PC-9 (cell line): Measurements from ENCODE around the gene GPR135. TPM values are rescaled to one million over a fixed set of nuclear protein-coding genes. Genes with fewer than 3 reads are reported as not detected.

Source experiments
- BruUV-seq: library from RNA; stranded (reverse); fragments of 400-500 nt; replicated peaks from 2 replicates; lab custom pipeline; 2021; lab: Mats Ljungman, UMichigan
- CTCF ChIA-PET: fragments of 300-600 bp; sonication (Branson Sonifier 250); formaldehyde crosslinking; loops from one replicate; lab custom pipeline; 2022; ENCODE audit warnings: antibody characterized with exemption; lab: Charles Lee
- POLR2A ChIA-PET: fragments of 300-600 bp; sonication (Branson Sonifier 250); formaldehyde crosslinking; loops from one replicate; lab custom pipeline; 2022; ENCODE audit warnings: antibody characterized with exemption; ENCODE audit not compliant: unreplicated experiment; lab: Charles Lee
- DNase-seq, 2 experiments: peaks; one replicate each; pipeline versions ENCODE4 v3.0.0 to v3.0.0-alpha.2; 2015 to 2022; ENCODE audit warnings: mixed read lengths in 1 of 2
- H2AFZ ChIP-seq: fragments of 200-600 bp; sonication (generic); 2 replicates; pipeline ENCODE4 v1.8.1; 2017; ENCODE audit warnings: antibody characterized with exemption
- H3F3A ChIP-seq: fragments of 200-600 bp; sonication (generic); 2 replicates; pipeline ENCODE4 v1.8.1; 2017; ENCODE audit warnings: antibody characterized with exemption, mild to moderate bottlenecking, low read depth; ENCODE audit not compliant: insufficient read depth
- H3K27ac ChIP-seq: fragments of 200-600 bp; sonication (generic); 2 replicates; pipeline ENCODE4 v1.6.1; 2016; ENCODE audit warnings: mixed run types
- H3K27me3 ChIP-seq: fragments of 200-600 bp; sonication (generic); 2 replicates; pipeline ENCODE4 v1.6.1; 2016; ENCODE audit warnings: low read depth, mixed run types; ENCODE audit not compliant: insufficient read depth
- H3K36me3 ChIP-seq: fragments of 200-600 bp; sonication (generic); 2 replicates; pipeline ENCODE4 v1.6.1; 2016; ENCODE audit warnings: low read depth, mixed run types
- H3K4me1 ChIP-seq: fragments of 200-600 bp; sonication (generic); replicated peaks from 2 replicates; pipeline ENCODE4 v1.6.1; 2016; ENCODE audit warnings: mixed run types; ENCODE audit not compliant: insufficient read depth
- H3K4me2 ChIP-seq: fragments of 200-600 bp; sonication (generic); 2 replicates; pipeline ENCODE4 v1.6.1; 2017; ENCODE audit warnings: mixed run types
- H3K4me3 ChIP-seq: fragments of 200-600 bp; sonication (generic); 2 replicates; pipeline ENCODE4 v1.6.1; 2016; ENCODE audit warnings: mixed run types
- H3K79me2 ChIP-seq: fragments of 200-600 bp; sonication (generic); 2 replicates; pipeline ENCODE4 v1.6.1; 2017; ENCODE audit warnings: low read depth, mixed run types
- H3K9me2 ChIP-seq: fragments of 200-600 bp; sonication (generic); 2 replicates; pipeline ENCODE4 v1.8.1; 2017; ENCODE audit warnings: mild to moderate bottlenecking; ENCODE audit not compliant: insufficient read depth
- H3K9me3 ChIP-seq: fragments of 200-600 bp; sonication (generic); 2 replicates; pipeline ENCODE4 v1.8.1; 2016; ENCODE audit warnings: low read depth; ENCODE audit not compliant: insufficient read depth
- H4K20me1 ChIP-seq: fragments of 200-600 bp; sonication (generic); 2 replicates; pipeline ENCODE4 v1.8.1; 2017; ENCODE audit not compliant: insufficient read depth
- CTCF ChIP-seq: fragments of 200-600 bp; sonication (generic); conservative IDR thresholded peaks from 2 replicates; pipeline ENCODE4 v1.6.1; 2017; ENCODE audit warnings: mixed run types, antibody characterized with exemption, mild to moderate bottlenecking, moderate library complexity
- EZH2 ChIP-seq: fragments of 200-600 bp; sonication (generic); IDR thresholded peaks from 2 replicates; pipeline ENCODE4 v1.8.0; 2017; ENCODE audit warnings: antibody characterized with exemption, low read depth
- intact Hi-C: fragments of 100-400 bp; cut with micrococcal nuclease; formaldehyde crosslinking; loops from one replicate; pipeline ENCODE4 v1.10.0; 2022; ENCODE audit not compliant: unreplicated experiment
- total RNA-seq: library from RNA; stranded (reverse); gene quantifications from 2 replicates; pipeline ENCODE4 v1.2.3, GENCODE V29; 2021

The GPR135 gene
- total RNA-seq, 1 experiment from 2014 or later = 15.2 TPM

- no peaks in the 10 kb centered on the region for H3K9me3 ChIP-seq
- no peak for DNase-seq
- H4K20me1 ChIP-seq = no peaks in the 10 kb centered on the region
- POLR2A ChIA-PET = no interaction called here
- H3K79me2 ChIP-seq = no peaks in the 10 kb centered on the region
- BruUV-seq = no TSS peak
- H3K27ac ChIP-seq = no peak overlapping the region
- no peaks in the 10 kb centered on the region for H3K36me3 ChIP-seq
- no peaks in the 10 kb centered on the region for H3F3A ChIP-seq
- H3K9me2 ChIP-seq = no peaks in the 10 kb centered on the region
- CTCF ChIA-PET = interaction anchor here (0.7 kb wide), 1 partner anchor 24 kb away, joined by 4 read pairs; no protein-coding TSS in a partner anchor
- H3K27me3 ChIP-seq = no peaks in the 10 kb centered on the region
- no peak overlapping the region for H3K4me2 ChIP-seq
- no peak overlapping the region for H3K4me3 ChIP-seq
- intact Hi-C loops = loop anchor here (1.0 to 5.0 kb wide), 2 partner anchors 55 to 295 kb away; no protein-coding TSS in a partner anchor
- no peaks in the 10 kb centered on the region for H3K4me1 ChIP-seq
- TF ChIP-seq EZH2 (no peak), CTCF (no peak; the same call in 1 of the 2 replicates)
- no peak overlapping the region for H2AFZ ChIP-seq
Measured at GRCh38 chr14:59422069-59422881, 42.9 kb downstream of the GPR135 start.

- no peaks in the 10 kb centered on the region for H3K27me3 ChIP-seq
- no peaks in the 10 kb centered on the region for H4K20me1 ChIP-seq
- no peaks in the 10 kb centered on the region for H3F3A ChIP-seq
- no peak overlapping the region for H3K4me3 ChIP-seq
- DNase-seq = no peak
- no peak overlapping the region for H3K4me2 ChIP-seq
- H2AFZ ChIP-seq = no peak overlapping the region
- ChIA-PET CTCF (no interaction called here), POLR2A (interaction anchor here (0.5 to 0.7 kb wide), 2 partner anchors 9 to 77 kb away, joined by 4 to 5 read pairs; no protein-coding TSS in a partner anchor)
- intact Hi-C loops = no loop called here
- H3K36me3 ChIP-seq = no peaks in the 10 kb centered on the region
- H3K4me1 ChIP-seq = no peaks in the 10 kb centered on the region
- BruUV-seq = no TSS peak
- H3K9me2 ChIP-seq = no peaks in the 10 kb centered on the region
- H3K27ac ChIP-seq = no peak overlapping the region
- H3K79me2 ChIP-seq = no peaks in the 10 kb centered on the region
- H3K9me3 ChIP-seq = no peaks in the 10 kb centered on the region
- TF ChIP-seq CTCF (no peak), EZH2 (no peak)
Measured at GRCh38 chr14:59419303-59419702, 45.9 kb downstream of the GPR135 start.

DNA sequence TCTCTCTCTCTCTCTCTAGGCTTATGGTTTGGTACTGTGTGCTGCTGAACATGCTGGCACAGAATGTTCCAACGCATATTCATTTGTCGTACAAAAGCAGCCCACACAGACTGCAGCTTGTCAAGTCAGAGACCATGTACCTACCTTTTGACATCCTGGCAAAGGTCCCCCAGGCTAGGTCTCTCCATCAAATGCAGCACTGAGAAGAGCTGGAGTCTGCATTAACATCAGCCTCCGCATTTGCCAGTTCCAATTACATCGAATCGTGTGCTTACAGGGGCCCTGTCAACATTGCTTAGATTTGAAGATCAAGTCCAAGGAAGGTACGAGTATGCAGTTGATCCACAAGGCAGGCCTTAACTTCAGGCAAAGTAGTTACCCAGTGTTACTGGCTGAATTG is 47.9 kb downstream of the GPR135 start:
- no peaks in the 10 kb centered on the region for H3K9me2 ChIP-seq
- CTCF ChIA-PET = no interaction called here
- no peaks in the 10 kb centered on the region for H3K36me3 ChIP-seq
- TF ChIP-seq EZH2 (no peak), CTCF (no peak)
- intact Hi-C loops = no loop called here
- no peak overlapping the region for H3K4me2 ChIP-seq
- POLR2A ChIA-PET = no interaction called here
- no peaks in the 10 kb centered on the region for H4K20me1 ChIP-seq
- no peaks in the 10 kb centered on the region for H3K9me3 ChIP-seq
- BruUV-seq = no TSS peak
- no peak for DNase-seq
- no peaks in the 10 kb centered on the region for H3F3A ChIP-seq
- no peak overlapping the region for H3K27ac ChIP-seq
- no peak overlapping the region for H2AFZ ChIP-seq
- no peaks in the 10 kb centered on the region for H3K4me1 ChIP-seq
- H3K27me3 ChIP-seq = no peaks in the 10 kb centered on the region
- H3K4me3 ChIP-seq = no peak overlapping the region
- no peaks in the 10 kb centered on the region for H3K79me2 ChIP-seq
